K562 (cell line): Measurements from ENCODE around the gene RASSF1.

ENCODE experiments used
- EP400 ChIP-seq: fragments of 450-650 bp; IDR thresholded peaks from 2 replicates; pipeline ENCODE4 v1.6.1; 2017; ENCODE audit warnings: antibody characterized with exemption, mild to moderate bottlenecking, moderate library complexity
- NRF1 ChIP-seq, 2 experiments: fragments of 450-650 bp; IDR thresholded peaks in 1 of 2; conservative IDR thresholded peaks in 1 of 2; 2 replicates each; pipeline ENCODE4 v1.6.1; 2014; ENCODE audit warnings: mild to moderate bottlenecking in 2 of 2
- SRSF7 ChIP-seq: fragments of 200-400 bp; formaldehyde crosslinking; optimal IDR thresholded peaks from 2 replicates; pipeline ENCODE3; 2017; ENCODE audit warnings: mild to moderate bottlenecking, low read depth, low read length
- TF ChIP-seq, protein P1 (sequence below): sonication (generic); formaldehyde crosslinking; IDR thresholded peaks from 2 replicates; pipeline ENCODE4 v1.8.1; 2023; ENCODE audit warnings: mild to moderate bottlenecking, missing genetic modification reagents

DNA sequence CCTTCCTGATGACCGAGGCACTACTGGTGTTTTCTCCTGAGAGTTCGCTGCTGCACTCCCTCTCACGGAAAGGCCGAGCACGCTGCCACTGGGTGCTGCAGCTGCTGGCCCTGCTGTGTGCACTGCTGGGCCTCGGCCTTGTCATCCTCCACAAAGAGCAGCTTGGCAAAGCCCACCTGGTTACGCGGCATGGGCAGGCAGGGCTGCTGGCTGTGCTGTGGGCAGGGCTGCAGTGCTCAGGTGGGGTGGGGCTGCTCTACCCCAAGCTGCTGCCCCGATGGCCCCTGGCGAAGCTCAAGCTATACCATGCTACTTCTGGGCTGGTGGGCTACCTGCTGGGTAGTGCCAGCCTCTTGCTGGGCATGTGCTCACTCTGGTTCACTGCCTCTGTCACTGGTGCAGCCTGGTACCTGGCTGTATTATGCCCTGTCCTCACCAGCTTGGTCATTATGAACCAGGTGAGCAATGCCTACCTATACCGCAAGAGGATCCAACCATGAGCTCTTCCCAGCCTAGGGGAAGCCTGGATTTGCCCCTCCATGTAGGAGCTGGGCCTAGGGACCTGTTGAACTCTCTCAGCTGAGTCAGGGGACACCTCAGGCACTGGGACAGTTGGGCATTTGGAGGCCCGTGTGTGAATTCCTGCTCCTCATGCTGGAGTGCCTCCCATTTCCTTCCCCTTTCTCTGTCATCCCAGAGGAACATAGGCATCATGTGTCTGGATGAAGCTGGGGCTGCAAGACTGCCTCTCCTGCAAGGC is 12.8 kb upstream of the RASSF1 start:
- no peak for TF ChIP-seq NRF1 (conservative IDR thresholded peaks at IDR 0.05 in 1 of 2, IDR thresholded peaks at IDR 0.05 in 1 of 2)
- TF ChIP-seq SRSF7 = no peak
- TF ChIP-seq, protein P1, sequence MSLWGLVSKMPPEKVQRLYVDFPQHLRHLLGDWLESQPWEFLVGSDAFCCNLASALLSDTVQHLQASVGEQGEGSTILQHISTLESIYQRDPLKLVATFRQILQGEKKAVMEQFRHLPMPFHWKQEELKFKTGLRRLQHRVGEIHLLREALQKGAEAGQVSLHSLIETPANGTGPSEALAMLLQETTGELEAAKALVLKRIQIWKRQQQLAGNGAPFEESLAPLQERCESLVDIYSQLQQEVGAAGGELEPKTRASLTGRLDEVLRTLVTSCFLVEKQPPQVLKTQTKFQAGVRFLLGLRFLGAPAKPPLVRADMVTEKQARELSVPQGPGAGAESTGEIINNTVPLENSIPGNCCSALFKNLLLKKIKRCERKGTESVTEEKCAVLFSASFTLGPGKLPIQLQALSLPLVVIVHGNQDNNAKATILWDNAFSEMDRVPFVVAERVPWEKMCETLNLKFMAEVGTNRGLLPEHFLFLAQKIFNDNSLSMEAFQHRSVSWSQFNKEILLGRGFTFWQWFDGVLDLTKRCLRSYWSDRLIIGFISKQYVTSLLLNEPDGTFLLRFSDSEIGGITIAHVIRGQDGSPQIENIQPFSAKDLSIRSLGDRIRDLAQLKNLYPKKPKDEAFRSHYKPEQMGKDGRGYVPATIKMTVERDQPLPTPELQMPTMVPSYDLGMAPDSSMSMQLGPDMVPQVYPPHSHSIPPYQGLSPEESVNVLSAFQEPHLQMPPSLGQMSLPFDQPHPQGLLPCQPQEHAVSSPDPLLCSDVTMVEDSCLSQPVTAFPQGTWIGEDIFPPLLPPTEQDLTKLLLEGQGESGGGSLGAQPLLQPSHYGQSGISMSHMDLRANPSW = no peak
- no peak for TF ChIP-seq EP400
